ENCODE results near the gene SLC26A1. TPM values are rescaled to one million over a fixed set of nuclear protein-coding genes. Genes with fewer than 3 reads are reported as not detected.
A peak's percentile ranks its signal among the peaks of the same experiment; 100 is the strongest.
"Not testable (repeated sequence)": the region's sequence is repeated elsewhere in the genome, so short reads cannot be mapped to it uniquely, and the experiment has no call there.

SLC26A1 gene
- total RNA-seq, 1 donor from 2014 or later, result 0.13 TPM

- DNase-seq (ENCODE audit: low read depth in 2 of 2), result not testable (repeated sequence)
These were observed 6.1 kb upstream of the SLC26A1 start for GRCh38 chr4:999240-999863.

- DNase-seq (ENCODE audit: low read depth in 2 of 2), result no peak
These were observed 5.0 kb upstream of the SLC26A1 start for GRCh38 chr4:998096-998691.

GRCh38 chr4:997375-998071 is 4.3 kb upstream of the SLC26A1 start:
- peak in 1 of 2 donors; percentile 21 for DNase-seq (ENCODE audit: low read depth in 2 of 2)

GRCh38 chr4:996997-997374 is 3.8 kb upstream of the SLC26A1 start:
- DNase-seq (ENCODE audit: low read depth in 2 of 2), result no peak

- no peak for DNase-seq (ENCODE audit: low read depth in 2 of 2)
These were observed 3.1 kb upstream of the SLC26A1 start for GRCh38 chr4:996030-996996.

- DNase-seq (ENCODE audit: low read depth in 2 of 2), result no peak
These were observed 2.3 kb upstream of the SLC26A1 start for GRCh38 chr4:995311-996026.

- DNase-seq (ENCODE audit: low read depth in 2 of 2), result peak; percentile 86 to 94
These were observed 700 bp downstream of the SLC26A1 start for GRCh38 chr4:992297-993110.

GRCh38 chr4:991451-992296 is 1.5 kb downstream of the SLC26A1 start:
- no peak for DNase-seq (ENCODE audit: low read depth in 2 of 2)

GRCh38 chr4:990746-991367 is 2.3 kb downstream of the SLC26A1 start:
- no peak for DNase-seq (ENCODE audit: low read depth in 2 of 2)

GRCh38 chr4:989722-990471 is 3.3 kb downstream of the SLC26A1 start:
- DNase-seq (ENCODE audit: low read depth in 2 of 2), result no peak

GRCh38 chr4:988726-989721 is 4.2 kb downstream of the SLC26A1 start:
- no peak for DNase-seq (ENCODE audit: low read depth in 2 of 2)

- DNase-seq (ENCODE audit: low read depth in 2 of 2), result no peak
These were observed 5.3 kb downstream of the SLC26A1 start for GRCh38 chr4:987624-988513.

GRCh38 chr4:986879-987623 is 6.2 kb downstream of the SLC26A1 start, which contains the start of gene IDUA:
Gene IDUA, plus strand, starts transcription at chr4:987044. Its CDS starts 41 bp downstream, at chr4:987085.
- peak in 1 of 2 donors; percentile 85 for DNase-seq (ENCODE audit: low read depth in 2 of 2)

- no peak for DNase-seq (ENCODE audit: low read depth in 2 of 2)
These were observed 6.8 kb downstream of the SLC26A1 start for GRCh38 chr4:986428-986878.

All from dermis microvascular lymphatic vessel endothelial cell (primary cell).